ENCODE results near the gene TENM4. TPM values are rescaled to one million over a fixed set of nuclear protein-coding genes. Genes with fewer than 3 reads are reported as not detected.

The TENM4 gene
- total RNA-seq, 1 donor from 2014 or later, result 3.8 TPM

DNA sequence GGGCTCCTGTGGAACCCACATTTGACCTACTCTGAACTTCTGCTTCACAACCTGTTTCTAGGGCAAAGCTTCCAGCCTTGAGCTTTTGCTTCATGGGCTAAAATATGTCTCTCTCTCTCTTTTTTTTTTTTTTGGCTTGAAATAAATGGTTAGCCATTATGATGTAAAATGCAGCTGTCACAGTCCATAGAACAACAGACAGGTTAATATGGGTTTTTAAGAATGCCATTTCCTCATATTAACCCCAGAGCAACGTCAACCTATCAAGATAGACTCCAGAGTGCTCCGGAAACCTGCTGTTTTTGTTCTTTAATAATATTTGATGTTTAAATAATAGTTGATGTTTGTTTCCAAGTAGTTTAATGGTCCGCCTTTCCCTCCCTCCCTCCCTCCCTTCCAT lies 285.6 kb downstream of the TENM4 start:
- Mint-ChIP-seq H3K4me3 (ENCODE audit: unreplicated experiment) (no peak overlapping the region), H3K27ac (ENCODE audit: unreplicated experiment) (no peak overlapping the region), H3K9me3 (ENCODE audit: low read depth) (no peaks in the 10 kb centered on the region), H3K36me3 (ENCODE audit: low read depth) (no peaks in the 10 kb centered on the region), H3K27me3 (ENCODE audit: low read depth) (no peaks in the 10 kb centered on the region), H3K4me1 (ENCODE audit: low read depth) (peaks cover 12% of the 10 kb centered on the region)
- TF ChIP-seq, protein P1, sequence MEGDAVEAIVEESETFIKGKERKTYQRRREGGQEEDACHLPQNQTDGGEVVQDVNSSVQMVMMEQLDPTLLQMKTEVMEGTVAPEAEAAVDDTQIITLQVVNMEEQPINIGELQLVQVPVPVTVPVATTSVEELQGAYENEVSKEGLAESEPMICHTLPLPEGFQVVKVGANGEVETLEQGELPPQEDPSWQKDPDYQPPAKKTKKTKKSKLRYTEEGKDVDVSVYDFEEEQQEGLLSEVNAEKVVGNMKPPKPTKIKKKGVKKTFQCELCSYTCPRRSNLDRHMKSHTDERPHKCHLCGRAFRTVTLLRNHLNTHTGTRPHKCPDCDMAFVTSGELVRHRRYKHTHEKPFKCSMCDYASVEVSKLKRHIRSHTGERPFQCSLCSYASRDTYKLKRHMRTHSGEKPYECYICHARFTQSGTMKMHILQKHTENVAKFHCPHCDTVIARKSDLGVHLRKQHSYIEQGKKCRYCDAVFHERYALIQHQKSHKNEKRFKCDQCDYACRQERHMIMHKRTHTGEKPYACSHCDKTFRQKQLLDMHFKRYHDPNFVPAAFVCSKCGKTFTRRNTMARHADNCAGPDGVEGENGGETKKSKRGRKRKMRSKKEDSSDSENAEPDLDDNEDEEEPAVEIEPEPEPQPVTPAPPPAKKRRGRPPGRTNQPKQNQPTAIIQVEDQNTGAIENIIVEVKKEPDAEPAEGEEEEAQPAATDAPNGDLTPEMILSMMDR (IDR thresholded peaks at IDR 0.05), result no peak
- no peak for DNase-seq (ENCODE audit: low spot score)

DNA sequence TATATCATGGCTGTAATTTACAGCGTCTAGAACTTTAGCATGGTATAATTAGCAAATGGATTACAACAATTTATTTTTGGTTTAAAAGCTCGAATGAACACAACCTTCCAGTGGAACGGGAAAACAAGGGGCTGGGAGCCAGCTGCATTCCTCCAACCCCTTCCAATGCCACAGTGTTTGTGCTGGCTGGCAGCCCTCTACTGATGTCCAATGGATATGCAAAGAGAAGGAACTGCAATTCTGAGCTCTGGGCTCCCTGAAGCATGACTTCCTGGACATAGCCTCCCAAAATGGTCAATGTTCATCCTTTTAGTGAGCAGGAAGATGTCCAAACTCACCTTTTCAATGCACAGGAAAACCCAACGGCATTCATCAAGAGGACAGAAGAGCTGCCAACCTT lies 288.3 kb downstream of the TENM4 start:
- H3K4me1 Mint-ChIP-seq (ENCODE audit: low read depth), result peaks cover 12% of the 10 kb centered on the region
- H3K27ac Mint-ChIP-seq (ENCODE audit: unreplicated experiment), result no peak overlapping the region
- DNase-seq (ENCODE audit: low spot score), result no peak
- TF ChIP-seq, protein P1 (IDR thresholded peaks at IDR 0.05), result no peak
- no peak overlapping the region for H3K4me3 Mint-ChIP-seq (ENCODE audit: unreplicated experiment)
- H3K9me3 Mint-ChIP-seq (ENCODE audit: low read depth), result no peaks in the 10 kb centered on the region
- no peaks in the 10 kb centered on the region for H3K27me3 Mint-ChIP-seq (ENCODE audit: low read depth)
- H3K36me3 Mint-ChIP-seq (ENCODE audit: low read depth), result no peaks in the 10 kb centered on the region

DNA sequence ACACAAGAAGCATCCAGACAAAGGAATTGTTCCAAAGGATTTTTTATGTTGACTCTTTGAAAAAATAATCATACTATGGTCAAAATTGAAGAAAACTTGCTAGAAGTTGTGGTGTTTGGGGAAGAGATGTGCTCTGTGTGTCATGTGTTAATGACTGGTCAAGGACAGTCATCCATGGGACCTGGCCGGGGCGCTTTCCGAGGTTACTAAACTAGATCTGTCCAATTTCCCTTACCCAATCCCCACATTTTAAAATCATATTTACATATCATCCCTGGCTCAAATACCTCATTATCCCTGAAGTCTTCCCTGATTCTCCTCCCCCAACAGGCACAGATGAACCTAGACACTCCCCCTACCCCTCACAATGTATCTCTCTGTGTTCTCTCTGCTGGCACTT lies 289.4 kb downstream of the TENM4 start:
- DNase-seq (ENCODE audit: low spot score), result no peak
- Mint-ChIP-seq H3K27ac (ENCODE audit: unreplicated experiment) (no peak overlapping the region), H3K9me3 (ENCODE audit: low read depth) (no peaks in the 10 kb centered on the region), H3K36me3 (ENCODE audit: low read depth) (no peaks in the 10 kb centered on the region), H3K4me1 (ENCODE audit: low read depth) (peaks cover 12% of the 10 kb centered on the region), H3K27me3 (ENCODE audit: low read depth) (no peaks in the 10 kb centered on the region), H3K4me3 (ENCODE audit: unreplicated experiment) (no peak overlapping the region)
- TF ChIP-seq, protein P1 (IDR thresholded peaks at IDR 0.05), result no peak

DNA sequence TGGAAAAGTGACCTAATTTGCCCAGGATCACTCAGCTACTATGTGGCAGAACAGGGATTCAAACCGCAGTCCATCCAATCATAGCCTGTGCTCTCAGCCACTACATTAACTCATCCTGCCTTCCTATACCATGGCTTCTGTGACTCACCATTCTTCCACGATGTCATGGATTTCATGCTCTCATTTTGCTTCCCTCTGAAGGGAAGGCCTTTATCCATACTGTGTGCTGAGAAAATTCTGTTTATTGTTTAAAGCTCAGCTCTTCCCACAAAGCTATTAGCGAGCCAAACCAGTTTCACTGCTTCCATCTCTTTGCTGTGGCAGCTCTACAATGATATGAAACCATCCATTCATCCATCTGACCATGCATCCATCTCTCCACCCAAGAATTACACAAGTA lies 289.9 kb downstream of the TENM4 start:
- Mint-ChIP-seq H3K9me3 (ENCODE audit: low read depth) (no peaks in the 10 kb centered on the region), H3K27ac (ENCODE audit: unreplicated experiment) (no peak overlapping the region), H3K36me3 (ENCODE audit: low read depth) (no peaks in the 10 kb centered on the region), H3K27me3 (ENCODE audit: low read depth) (no peaks in the 10 kb centered on the region), H3K4me1 (ENCODE audit: low read depth) (peaks cover 12% of the 10 kb centered on the region), H3K4me3 (ENCODE audit: unreplicated experiment) (no peak overlapping the region)
- TF ChIP-seq, protein P1 (IDR thresholded peaks at IDR 0.05), result no peak
- no peak for DNase-seq (ENCODE audit: low spot score)

DNA sequence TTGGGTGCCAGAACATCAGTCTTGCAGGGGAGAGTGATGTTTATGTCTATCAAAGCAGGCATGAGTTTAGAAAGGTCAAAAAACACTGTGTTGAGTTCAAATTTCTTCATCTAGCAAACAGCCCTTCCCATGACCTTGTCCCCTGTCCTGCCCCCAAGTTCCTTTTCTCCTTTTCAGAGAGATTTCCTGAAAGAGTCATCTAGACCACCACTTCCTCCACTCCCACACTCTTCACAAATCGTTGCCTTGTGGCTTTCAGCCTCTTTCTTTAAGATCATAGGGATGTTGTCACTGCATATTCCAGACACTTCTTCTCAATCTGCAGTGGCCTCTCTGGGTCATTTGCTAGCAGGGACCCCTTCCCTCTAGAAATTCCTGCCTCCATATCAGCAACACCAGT lies 290.5 kb downstream of the TENM4 start:
- Mint-ChIP-seq H3K27me3 (ENCODE audit: low read depth) (no peaks in the 10 kb centered on the region), H3K4me3 (ENCODE audit: unreplicated experiment) (no peak overlapping the region), H3K4me1 (ENCODE audit: low read depth) (peaks cover 12% of the 10 kb centered on the region), H3K27ac (ENCODE audit: unreplicated experiment) (no peak overlapping the region), H3K36me3 (ENCODE audit: low read depth) (no peaks in the 10 kb centered on the region), H3K9me3 (ENCODE audit: low read depth) (no peaks in the 10 kb centered on the region)
- DNase-seq (ENCODE audit: low spot score), result no peak
- TF ChIP-seq, protein P1 (IDR thresholded peaks at IDR 0.05), result no peak

All from chondrocyte (in vitro differentiated cells).